ENCODE data around the gene KLHL26. TPM values are rescaled to one million over a fixed set of nuclear protein-coding genes. Genes with fewer than 3 reads are reported as not detected.

KLHL26 gene
- total RNA-seq, 1 experiment from 2014 or later: 17.1 TPM

GRCh38 chr19:18676692-18677091 lies 39.9 kb downstream of the KLHL26 start:
- Histone ChIP-seq H3K27ac (ENCODE audit: low read depth, low read length) (no peak overlapping the region), H3K36me3 (ENCODE audit: control insufficient read depth in 1 of 2, insufficient read depth in 2 of 2, low read length in 2 of 2) (no peaks in the 10 kb centered on the region; a peak in 1 of 4 replicates), H2AFZ (ENCODE audit: low read depth, low read length, poor library complexity, severe bottlenecking) (no peak overlapping the region), H3K9me2 (ENCODE audit: insufficient read depth) (no peaks in the 10 kb centered on the region), H3K4me3 (replicated peaks in 1 of 2; ENCODE audit: low read depth in 1 of 2, low read length in 2 of 2) (no peak overlapping the region), H3K79me2 (ENCODE audit: insufficient read depth, low read length) (no peaks in the 10 kb centered on the region), H3K4me2 (ENCODE audit: low read length) (no peak overlapping the region; the same call in 1 of the 2 replicates), H3K27me3 (ENCODE audit: insufficient read depth, low read length) (no peaks in the 10 kb centered on the region), H3K4me1 (ENCODE audit: control insufficient read depth in 1 of 2, insufficient read depth in 2 of 2, low read length in 2 of 2) (peaks cover 18 to 29% of the 10 kb centered on the region in 2 experiments), H3K9ac (ENCODE audit: low read length) (no peak overlapping the region), H3K9me3 (ENCODE audit: control insufficient read depth in 1 of 2, insufficient read depth in 1 of 2, low read depth in 1 of 2, low read length in 2 of 2) (no peaks in the 10 kb centered on the region), H4K20me1 (ENCODE audit: insufficient read depth) (no peaks in the 10 kb centered on the region)
- no peak for TF ChIP-seq TCF7L2 (IDR thresholded peaks at IDR 0.05; ENCODE audit: borderline replicate concordance, extremely low read depth, insufficient read depth, insufficient read length)
- no peak for TF ChIP-seq ZNF274 (IDR thresholded peaks at IDR 0.05; ENCODE audit: low read depth, low read length)
- TF ChIP-seq YY1 (IDR thresholded peaks at IDR 0.05; ENCODE audit: extremely low read depth, insufficient replicate concordance, low read depth, low read length): no peak
- TF ChIP-seq ELF1 (IDR thresholded peaks at IDR 0.05; ENCODE audit: borderline replicate concordance, low read depth): no peak
- TF ChIP-seq, protein P1, sequence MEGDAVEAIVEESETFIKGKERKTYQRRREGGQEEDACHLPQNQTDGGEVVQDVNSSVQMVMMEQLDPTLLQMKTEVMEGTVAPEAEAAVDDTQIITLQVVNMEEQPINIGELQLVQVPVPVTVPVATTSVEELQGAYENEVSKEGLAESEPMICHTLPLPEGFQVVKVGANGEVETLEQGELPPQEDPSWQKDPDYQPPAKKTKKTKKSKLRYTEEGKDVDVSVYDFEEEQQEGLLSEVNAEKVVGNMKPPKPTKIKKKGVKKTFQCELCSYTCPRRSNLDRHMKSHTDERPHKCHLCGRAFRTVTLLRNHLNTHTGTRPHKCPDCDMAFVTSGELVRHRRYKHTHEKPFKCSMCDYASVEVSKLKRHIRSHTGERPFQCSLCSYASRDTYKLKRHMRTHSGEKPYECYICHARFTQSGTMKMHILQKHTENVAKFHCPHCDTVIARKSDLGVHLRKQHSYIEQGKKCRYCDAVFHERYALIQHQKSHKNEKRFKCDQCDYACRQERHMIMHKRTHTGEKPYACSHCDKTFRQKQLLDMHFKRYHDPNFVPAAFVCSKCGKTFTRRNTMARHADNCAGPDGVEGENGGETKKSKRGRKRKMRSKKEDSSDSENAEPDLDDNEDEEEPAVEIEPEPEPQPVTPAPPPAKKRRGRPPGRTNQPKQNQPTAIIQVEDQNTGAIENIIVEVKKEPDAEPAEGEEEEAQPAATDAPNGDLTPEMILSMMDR (IDR thresholded peaks at IDR 0.05 in 2 of 3, conservative IDR thresholded peaks at IDR 0.05 in 1 of 3; ENCODE audit: borderline replicate concordance in 1 of 3, insufficient read depth in 1 of 3, low read depth in 2 of 3, low read length in 2 of 3): no peak
- no peak for TF ChIP-seq EZH2 (IDR thresholded peaks at IDR 0.05)
- TF ChIP-seq ZFX (IDR thresholded peaks at IDR 0.05): no peak
- TF ChIP-seq SP1 (IDR thresholded peaks at IDR 0.05; ENCODE audit: low read depth): no peak
- TF ChIP-seq, protein P2, sequence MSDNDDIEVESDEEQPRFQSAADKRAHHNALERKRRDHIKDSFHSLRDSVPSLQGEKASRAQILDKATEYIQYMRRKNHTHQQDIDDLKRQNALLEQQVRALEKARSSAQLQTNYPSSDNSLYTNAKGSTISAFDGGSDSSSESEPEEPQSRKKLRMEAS (IDR thresholded peaks at IDR 0.05): no peak
- no peak for TF ChIP-seq REST (IDR thresholded peaks at IDR 0.05; ENCODE audit: low read depth)
- TF ChIP-seq SIN3A (IDR thresholded peaks at IDR 0.05; ENCODE audit: low read depth): no peak
- no peak for TF ChIP-seq SRF (IDR thresholded peaks at IDR 0.05; ENCODE audit: low read depth)
- no peak for TF ChIP-seq RAD21 (IDR thresholded peaks at IDR 0.05; ENCODE audit: low read depth)
- TF ChIP-seq EGR1 (IDR thresholded peaks at IDR 0.05; ENCODE audit: low read depth): no peak
- TF ChIP-seq, protein P3, sequence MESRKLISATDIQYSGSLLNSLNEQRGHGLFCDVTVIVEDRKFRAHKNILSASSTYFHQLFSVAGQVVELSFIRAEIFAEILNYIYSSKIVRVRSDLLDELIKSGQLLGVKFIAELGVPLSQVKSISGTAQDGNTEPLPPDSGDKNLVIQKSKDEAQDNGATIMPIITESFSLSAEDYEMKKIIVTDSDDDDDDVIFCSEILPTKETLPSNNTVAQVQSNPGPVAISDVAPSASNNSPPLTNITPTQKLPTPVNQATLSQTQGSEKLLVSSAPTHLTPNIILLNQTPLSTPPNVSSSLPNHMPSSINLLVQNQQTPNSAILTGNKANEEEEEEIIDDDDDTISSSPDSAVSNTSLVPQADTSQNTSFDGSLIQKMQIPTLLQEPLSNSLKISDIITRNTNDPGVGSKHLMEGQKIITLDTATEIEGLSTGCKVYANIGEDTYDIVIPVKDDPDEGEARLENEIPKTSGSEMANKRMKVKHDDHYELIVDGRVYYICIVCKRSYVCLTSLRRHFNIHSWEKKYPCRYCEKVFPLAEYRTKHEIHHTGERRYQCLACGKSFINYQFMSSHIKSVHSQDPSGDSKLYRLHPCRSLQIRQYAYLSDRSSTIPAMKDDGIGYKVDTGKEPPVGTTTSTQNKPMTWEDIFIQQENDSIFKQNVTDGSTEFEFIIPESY (IDR thresholded peaks at IDR 0.05; ENCODE audit: extremely low read depth, insufficient replicate concordance, low read length): no peak
- intact Hi-C loops (cut with micrococcal nuclease): loop anchor here (2.0 to 5.0 kb wide), 3 partner anchors 88 to 224 kb away; partner anchors contain the start of gene REX1BD
- POLR2A ChIA-PET: no interaction called here
- DNase-seq (ENCODE audit: low read depth, low spot score) (no peak), ATAC-seq (no peak)
- RAD21 ChIA-PET (ENCODE audit: low non-redundant PET in 1 of 2, low total read pairs in 2 of 2, uncharacterized antibody in 2 of 2, unreplicated experiment in 2 of 2): interaction anchor here in 1 of 2 experiments (1.2 kb wide), 1 partner anchor 83 kb away, joined by 4 read pairs; no protein-coding TSS in a partner anchor
- CTCF ChIA-PET: interaction anchor here (1.0 to 1.9 kb wide), 2 partner anchors 83 to 87 kb away, joined by 3 to 7 read pairs; no protein-coding TSS in a partner anchor
- BruUV-seq (replicated peaks): no TSS peak

Measured in HCT116 (cell line).